PC-3 (cell line): Measurements from ENCODE around the gene CEP112. TPM values are rescaled to one million over a fixed set of nuclear protein-coding genes. Genes with fewer than 3 reads are reported as not detected.

Experiments used
- ATAC-seq: fragments of 200-7000 bp; cut with Tn5 transposase; 2 replicates; pipeline ENCODE4 v1.9.1; 2020; ENCODE audit warnings: mild to moderate bottlenecking, moderate library complexity
- BruUV-seq: library from RNA; stranded (reverse); fragments of 400-500 nt; replicated peaks from 2 replicates; lab custom pipeline; 2021; lab: Mats Ljungman, UMichigan
- CTCF ChIA-PET: fragments of 300-600 bp; sonication (Branson Sonifier 250); formaldehyde crosslinking; loops from one replicate; lab custom pipeline; 2022; ENCODE audit warnings: antibody characterized with exemption; lab: Charles Lee
- POLR2A ChIA-PET: fragments of 300-600 bp; sonication (Branson Sonifier 250); formaldehyde crosslinking; loops from one replicate; lab custom pipeline; 2022; ENCODE audit warnings: antibody characterized with exemption; ENCODE audit not compliant: unreplicated experiment; lab: Charles Lee
- DNase-seq: peaks from one replicate; pipeline ENCODE4 v3.0.0-alpha.2; 2015
- H2AFZ ChIP-seq: fragments of 300-600 bp; sonication (generic); 2 replicates; pipeline ENCODE4 v1.6.0; 2016; ENCODE audit warnings: antibody characterized with exemption, low read length
- H3F3A ChIP-seq: fragments of 300-600 bp; sonication (generic); one replicate; pipeline ENCODE4 v1.6.0; 2017; ENCODE audit warnings: antibody characterized with exemption, low read length, control low read depth, mild to moderate bottlenecking; ENCODE audit not compliant: unreplicated experiment
- H3K27ac ChIP-seq: fragments of 300-600 bp; sonication (generic); 2 replicates; pipeline ENCODE4 v1.5.1; 2016; ENCODE audit warnings: mild to moderate bottlenecking, low read length
- H3K27me3 ChIP-seq: fragments of 300-600 bp; sonication (generic); 2 replicates; pipeline ENCODE4 v1.6.1; 2016; ENCODE audit warnings: low read length, mixed read lengths
- H3K36me3 ChIP-seq: fragments of 300-600 bp; sonication (generic); 2 replicates; pipeline ENCODE4 v1.6.1; 2016; ENCODE audit warnings: low read depth, mixed run types, low read length, mixed read lengths
- H3K4me1 ChIP-seq: fragments of 300-600 bp; sonication (generic); 2 replicates; pipeline ENCODE4 v1.5.1; 2016; ENCODE audit warnings: low read length; ENCODE audit not compliant: insufficient read depth
- H3K4me2 ChIP-seq: fragments of 300-600 bp; sonication (generic); 2 replicates; pipeline ENCODE4 v1.6.0; 2016; ENCODE audit warnings: low read length
- H3K4me3 ChIP-seq: fragments of 300-600 bp; sonication (generic); 2 replicates; pipeline ENCODE4 v1.5.1; 2016; ENCODE audit warnings: mild to moderate bottlenecking, low read length, mixed read lengths
- H3K79me2 ChIP-seq: fragments of 300-600 bp; sonication (generic); 2 replicates; pipeline ENCODE4 v1.6.1; 2017; ENCODE audit warnings: low read length, mixed read lengths
- H3K9ac ChIP-seq: fragments of 300-600 bp; sonication (generic); 2 replicates; pipeline ENCODE4 v1.6.0; 2016; ENCODE audit warnings: mild to moderate bottlenecking, low read length
- H3K9me2 ChIP-seq: fragments of 300-600 bp; sonication (generic); replicated peaks from 2 replicates; pipeline ENCODE4 v1.6.1; 2016; ENCODE audit warnings: mixed run types, low read length, mixed read lengths
- H3K9me3 ChIP-seq: fragments of 300-600 bp; sonication (generic); 2 replicates; pipeline ENCODE4 v1.6.1; 2016; ENCODE audit warnings: low read length, mixed read lengths
- H4K20me1 ChIP-seq: fragments of 300-600 bp; sonication (generic); 2 replicates; pipeline ENCODE4 v1.6.1; 2016; ENCODE audit warnings: low read length, mixed read lengths
- CTCF ChIP-seq: fragments of 300-600 bp; sonication (generic); conservative IDR thresholded peaks from 2 replicates; pipeline ENCODE4 v1.5.1; 2017; ENCODE audit warnings: antibody characterized with exemption, low read depth, mild to moderate bottlenecking, low read length
- EZH2 ChIP-seq: fragments of 300-600 bp; sonication (generic); IDR thresholded peaks from one replicate; pipeline ENCODE4 v1.6.1; 2017; ENCODE audit warnings: antibody characterized with exemption, mild to moderate bottlenecking, low read length; ENCODE audit not compliant: unreplicated experiment
- EZH2phosphoT487 ChIP-seq: fragments of 300-600 bp; sonication (generic); IDR thresholded peaks from 2 replicates; pipeline ENCODE4 v1.6.1; 2018; ENCODE audit warnings: mild to moderate bottlenecking, antibody characterized with exemption, low read length, borderline replicate concordance
- intact Hi-C: fragments of 100-400 bp; cut with micrococcal nuclease; formaldehyde crosslinking; loops from 2 replicates; pipeline ENCODE4 v1.9.0; 2023
- total RNA-seq: library from RNA; depleted of rRNA; stranded (reverse); fragments of >200 nt; gene quantifications from 2 replicates; pipeline ENCODE4 v1.2.3, GENCODE V29; 2014

The CEP112 gene
- total RNA-seq, 1 experiment from 2014 or later: 6.5 TPM

GRCh38 chr17:66138120-66138519 is 53.8 kb downstream of the CEP112 start:
- DNase-seq (no peak), ATAC-seq (no peak)
- intact Hi-C loops: no loop called here
- no peak overlapping the region for H3K4me2 ChIP-seq
- H3K9me3 ChIP-seq: no peaks in the 10 kb centered on the region
- no peaks in the 10 kb centered on the region for H3K36me3 ChIP-seq
- no peak overlapping the region for H3K27ac ChIP-seq
- no peak overlapping the region for H3K9ac ChIP-seq
- no peak for TF ChIP-seq CTCF
- no peak for TF ChIP-seq EZH2
- no peak for TF ChIP-seq EZH2phosphoT487
- H3K4me1 ChIP-seq: no peaks in the 10 kb centered on the region
- H3F3A ChIP-seq: no peaks in the 10 kb centered on the region
- H3K4me3 ChIP-seq: no peak overlapping the region
- no peaks in the 10 kb centered on the region for H3K79me2 ChIP-seq
- H2AFZ ChIP-seq: no peak overlapping the region
- no peaks in the 10 kb centered on the region for H4K20me1 ChIP-seq
- no TSS peak for BruUV-seq
- POLR2A ChIA-PET: no interaction called here
- H3K27me3 ChIP-seq: no peaks in the 10 kb centered on the region
- CTCF ChIA-PET: no interaction called here
- H3K9me2 ChIP-seq: no peaks in the 10 kb centered on the region

DNA sequence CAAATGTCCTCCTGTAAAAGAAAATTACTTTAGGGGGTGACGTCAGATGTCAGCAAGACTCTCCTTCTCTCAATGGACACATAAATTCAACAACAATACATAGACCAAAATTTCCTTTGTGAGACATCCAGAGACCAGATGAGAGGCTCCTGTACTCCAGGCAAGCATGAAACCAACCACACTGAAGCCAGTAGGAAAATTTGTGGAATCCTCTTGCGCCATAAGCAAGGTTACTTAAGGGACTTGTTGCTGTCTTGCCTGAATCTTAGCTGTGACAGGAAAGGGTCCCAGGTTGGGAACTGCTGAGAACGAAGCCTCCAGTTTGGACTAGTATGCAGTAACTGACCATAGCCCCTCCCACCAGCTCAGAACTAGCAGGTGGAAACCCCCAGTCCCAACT is 56.0 kb downstream of the CEP112 start:
- POLR2A ChIA-PET: no interaction called here
- Histone ChIP-seq H3K9ac (no peak overlapping the region), H3K36me3 (no peaks in the 10 kb centered on the region), H3K4me1 (no peaks in the 10 kb centered on the region), H3K27me3 (no peaks in the 10 kb centered on the region), H4K20me1 (no peaks in the 10 kb centered on the region), H3K9me2 (no peaks in the 10 kb centered on the region), H3K79me2 (no peaks in the 10 kb centered on the region), H3K4me3 (no peak overlapping the region), H2AFZ (no peak overlapping the region), H3F3A (no peaks in the 10 kb centered on the region), H3K9me3 (no peaks in the 10 kb centered on the region), H3K4me2 (no peak overlapping the region), H3K27ac (no peak overlapping the region)
- BruUV-seq: no TSS peak
- CTCF ChIA-PET: no interaction called here
- DNase-seq (no peak), ATAC-seq (no peak)
- TF ChIP-seq EZH2phosphoT487: no peak
- TF ChIP-seq EZH2: no peak
- TF ChIP-seq CTCF: no peak
- intact Hi-C loops: no loop called here

GRCh38 chr17:66135219-66135618 is 56.7 kb downstream of the CEP112 start:
- no peaks in the 10 kb centered on the region for H3K79me2 ChIP-seq
- H3K9me2 ChIP-seq: no peaks in the 10 kb centered on the region
- POLR2A ChIA-PET: no interaction called here
- H3K36me3 ChIP-seq: no peaks in the 10 kb centered on the region
- CTCF ChIA-PET: no interaction called here
- H4K20me1 ChIP-seq: no peaks in the 10 kb centered on the region
- intact Hi-C loops: no loop called here
- H3K4me2 ChIP-seq: no peak overlapping the region
- BruUV-seq: no TSS peak
- DNase-seq (no peak), ATAC-seq (no peak)
- H3K27ac ChIP-seq: no peak overlapping the region
- no peaks in the 10 kb centered on the region for H3K4me1 ChIP-seq
- H3K9ac ChIP-seq: no peak overlapping the region
- TF ChIP-seq CTCF (no peak), EZH2phosphoT487 (no peak), EZH2 (no peak)
- no peak overlapping the region for H2AFZ ChIP-seq
- H3K9me3 ChIP-seq: no peaks in the 10 kb centered on the region
- H3K27me3 ChIP-seq: no peaks in the 10 kb centered on the region
- no peaks in the 10 kb centered on the region for H3F3A ChIP-seq
- no peak overlapping the region for H3K4me3 ChIP-seq
